Measurements from ENCODE around the gene GAL3ST3.
"Not testable (repeated sequence)": the region's sequence is repeated elsewhere in the genome, so short reads cannot be mapped to it uniquely, and the experiment has no call there.

Gene GAL3ST3

GRCh38 chr11:66048547-66049323 is at the start of gene GAL3ST3:
Gene GAL3ST3 (minus strand): TSS chr11:66049161. CDS start chr11:66045415, 3,746 bp downstream.
- DNase-seq (ENCODE audit: low read depth), result no peak
- no peak for TF ChIP-seq CTCF (IDR thresholded peaks at IDR 0.05; ENCODE audit: low read depth, low read length)
- no peak for TF ChIP-seq MAX (IDR thresholded peaks at IDR 0.05; ENCODE audit: low read depth, low read length)
- no peak for TF ChIP-seq MYC (IDR thresholded peaks at IDR 0.05; ENCODE audit: low read depth, low read length)
- no peak for TF ChIP-seq POLR2A (IDR thresholded peaks at IDR 0.05; ENCODE audit: extremely low read depth, insufficient read length)
- no peak within 1 kb of the TSS for H3K4me3 ChIP-seq (ENCODE audit: low read depth, low read length)

GRCh38 chr11:66092125-66092524 is 43.2 kb upstream of the GAL3ST3 start:
- not testable (repeated sequence) for H3K4me3 ChIP-seq (ENCODE audit: low read depth, low read length); DNase-seq (ENCODE audit: low read depth)

GRCh38 chr11:66090288-66090687 is 41.3 kb upstream of the GAL3ST3 start:
- DNase-seq (ENCODE audit: low read depth), result no peak
- no peak for TF ChIP-seq POLR2A (IDR thresholded peaks at IDR 0.05; ENCODE audit: extremely low read depth, insufficient read length)
- TF ChIP-seq MYC (IDR thresholded peaks at IDR 0.05; ENCODE audit: low read depth, low read length), result no peak
- no peak for TF ChIP-seq CTCF (IDR thresholded peaks at IDR 0.05; ENCODE audit: low read depth, low read length)
- no peak for TF ChIP-seq MAX (IDR thresholded peaks at IDR 0.05; ENCODE audit: low read depth, low read length)
- no peak overlapping the region for H3K4me3 ChIP-seq (ENCODE audit: low read depth, low read length)

GRCh38 chr11:66089067-66089466 is 40.1 kb upstream of the GAL3ST3 start:
- DNase-seq (ENCODE audit: low read depth), result no peak
- TF ChIP-seq MAX (IDR thresholded peaks at IDR 0.05; ENCODE audit: low read depth, low read length), result no peak
- TF ChIP-seq POLR2A (IDR thresholded peaks at IDR 0.05; ENCODE audit: extremely low read depth, insufficient read length), result no peak
- TF ChIP-seq MYC (IDR thresholded peaks at IDR 0.05; ENCODE audit: low read depth, low read length), result no peak
- no peak for TF ChIP-seq CTCF (IDR thresholded peaks at IDR 0.05; ENCODE audit: low read depth, low read length)

GRCh38 chr11:66087148-66087908 is 38.4 kb upstream of the GAL3ST3 start:
- no peak for TF ChIP-seq MYC (IDR thresholded peaks at IDR 0.05; ENCODE audit: low read depth, low read length)
- TF ChIP-seq CTCF (IDR thresholded peaks at IDR 0.05; ENCODE audit: low read depth, low read length), result no peak
- no peak for TF ChIP-seq MAX (IDR thresholded peaks at IDR 0.05; ENCODE audit: low read depth, low read length)
- no peak for TF ChIP-seq POLR2A (IDR thresholded peaks at IDR 0.05; ENCODE audit: extremely low read depth, insufficient read length)
- H3K4me3 ChIP-seq (ENCODE audit: low read depth, low read length), result no peak overlapping the region
- no peak for DNase-seq (ENCODE audit: low read depth)

More at GRCh38 chr11:66089067-66089466, 40.1 kb upstream of the GAL3ST3 start:
- no peak overlapping the region for H3K4me3 ChIP-seq (ENCODE audit: low read depth, low read length)

GRCh38 chr11:66084821-66085475 is 36.0 kb upstream of the GAL3ST3 start:
- no peak for TF ChIP-seq POLR2A (IDR thresholded peaks at IDR 0.05; ENCODE audit: extremely low read depth, insufficient read length)
- TF ChIP-seq MYC (IDR thresholded peaks at IDR 0.05; ENCODE audit: low read depth, low read length), result no peak
- TF ChIP-seq MAX (IDR thresholded peaks at IDR 0.05; ENCODE audit: low read depth, low read length), result no peak
- no peak for TF ChIP-seq CTCF (IDR thresholded peaks at IDR 0.05; ENCODE audit: low read depth, low read length)
- DNase-seq (ENCODE audit: low read depth), result no peak
- no peak overlapping the region for H3K4me3 ChIP-seq (ENCODE audit: low read depth, low read length)

Measured in NB4 (cell line).